Measurements from ENCODE around the gene TMEM60. TPM values are rescaled to one million over a fixed set of nuclear protein-coding genes. Genes with fewer than 3 reads are reported as not detected.

The TMEM60 gene
- polyA plus RNA-seq, 1 donor (not counting 4 experiments of a cell fraction or from before 2014, with no cell fraction given) = 27.5 TPM

GRCh38 chr7:77808517-77808916 is 10.3 kb upstream of the TMEM60 start:
- Histone ChIP-seq H3K27ac (ENCODE audit: control insufficient read depth, insufficient read depth, low read length) (no peak overlapping the region), H3K79me2 (ENCODE audit: control insufficient read depth, insufficient read depth, low read length) (peaks cover 26% of the 10 kb centered on the region), H2AFZ (ENCODE audit: control insufficient read depth, low read length) (no peak overlapping the region), H3K36me3 (ENCODE audit: control insufficient read depth in 2 of 2, extremely low read depth in 1 of 2, insufficient read depth in 2 of 2, low read length in 2 of 2) (no peaks in the 10 kb centered on the region), H3K4me2 (ENCODE audit: control insufficient read depth, extremely low read depth, insufficient read depth, low read depth, low read length) (no peak overlapping the region), H3K4me3 (ENCODE audit: control insufficient read depth in 2 of 3, extremely low read depth in 1 of 3, insufficient read depth in 2 of 3, low read depth in 1 of 3, low read length in 3 of 3) (no peak overlapping the region), H3K9ac (ENCODE audit: control insufficient read depth, extremely low read depth, insufficient read depth, low read length) (no peak overlapping the region), H3K9me1 (ENCODE audit: control insufficient read depth, extremely low read depth, insufficient read depth, low read length) (no peaks in the 10 kb centered on the region), H3K27me3 (ENCODE audit: control insufficient read depth, extremely low read depth, insufficient read depth, low read length) (no peaks in the 10 kb centered on the region), H3K9me3 (ENCODE audit: control insufficient read depth, low read depth, low read length) (no peaks in the 10 kb centered on the region), H4K20me1 (ENCODE audit: control insufficient read depth, extremely low read depth, insufficient read depth, low read length) (no peaks in the 10 kb centered on the region), H3K4me1 (ENCODE audit: control insufficient read depth, extremely low read depth, insufficient read depth, low read length) (peaks cover 10% of the 10 kb centered on the region)
- no peak for DNase-seq (ENCODE audit: low read depth, low spot score)
- dilution Hi-C loops (cut with MboI; ENCODE audit: extremely low pct_ligation_motif_present, low sequenced_read_pairs) = loop anchor here (5.0 kb wide), 1 partner anchor 39 kb away; no protein-coding TSS in a partner anchor
- no peak for FAIRE-seq
- TF ChIP-seq EZH2 (IDR thresholded peaks at IDR 0.05; ENCODE audit: low read length) = no peak
- TF ChIP-seq CTCF (optimal IDR thresholded peaks at IDR 0.05 in 1 of 3, IDR thresholded peaks at IDR 0.05 in 1 of 3, conservative IDR thresholded peaks at IDR 0.05 in 1 of 3; ENCODE audit: extremely low read depth in 1 of 3, insufficient read depth in 2 of 3, low read length in 3 of 3) = no peak

- no peaks in the 10 kb centered on the region for H3K36me3 ChIP-seq (ENCODE audit: control insufficient read depth in 2 of 2, extremely low read depth in 1 of 2, insufficient read depth in 2 of 2, low read length in 2 of 2)
- H2AFZ ChIP-seq (ENCODE audit: control insufficient read depth, low read length) = no peak overlapping the region
- H3K79me2 ChIP-seq (ENCODE audit: control insufficient read depth, insufficient read depth, low read length) = peaks cover 38% of the 10 kb centered on the region
- no peak for TF ChIP-seq CTCF (optimal IDR thresholded peaks at IDR 0.05 in 1 of 3, IDR thresholded peaks at IDR 0.05 in 1 of 3, conservative IDR thresholded peaks at IDR 0.05 in 1 of 3; ENCODE audit: extremely low read depth in 1 of 3, insufficient read depth in 2 of 3, low read length in 3 of 3)
- TF ChIP-seq EZH2 (IDR thresholded peaks at IDR 0.05; ENCODE audit: low read length) = no peak
- no peak overlapping the region for H3K9ac ChIP-seq (ENCODE audit: control insufficient read depth, extremely low read depth, insufficient read depth, low read length)
- dilution Hi-C loops (cut with MboI; ENCODE audit: extremely low pct_ligation_motif_present, low sequenced_read_pairs) = loop anchor here (5.0 kb wide), 1 partner anchor 41 kb away; no protein-coding TSS in a partner anchor
- H3K27ac ChIP-seq (ENCODE audit: control insufficient read depth, insufficient read depth, low read length) = no peak overlapping the region
- no peaks in the 10 kb centered on the region for H3K9me3 ChIP-seq (ENCODE audit: control insufficient read depth, low read depth, low read length)
- DNase-seq (ENCODE audit: low read depth, low spot score) = no peak
- no peaks in the 10 kb centered on the region for H3K27me3 ChIP-seq (ENCODE audit: control insufficient read depth, extremely low read depth, insufficient read depth, low read length)
- no peak overlapping the region for H3K4me2 ChIP-seq (ENCODE audit: control insufficient read depth, extremely low read depth, insufficient read depth, low read depth, low read length)
- no peaks in the 10 kb centered on the region for H3K4me1 ChIP-seq (ENCODE audit: control insufficient read depth, extremely low read depth, insufficient read depth, low read length)
- no peak overlapping the region for H3K4me3 ChIP-seq (ENCODE audit: control insufficient read depth in 2 of 3, extremely low read depth in 1 of 3, insufficient read depth in 2 of 3, low read depth in 1 of 3, low read length in 3 of 3)
- FAIRE-seq = no peak
- H3K9me1 ChIP-seq (ENCODE audit: control insufficient read depth, extremely low read depth, insufficient read depth, low read length) = no peaks in the 10 kb centered on the region
- H4K20me1 ChIP-seq (ENCODE audit: control insufficient read depth, extremely low read depth, insufficient read depth, low read length) = no peaks in the 10 kb centered on the region
Measured at GRCh38 chr7:77806425-77806824, 8.2 kb upstream of the TMEM60 start.
